GM10248 (cell line): Measurements from ENCODE around the gene ECHDC3.

Experiments
- CTCF ChIA-PET: fragments of 300-600 bp; sonication (Branson Sonifier 250); formaldehyde crosslinking; extraction: SDS; loops from one replicate; lab custom pipeline; 2021; ENCODE audit warnings: antibody characterized with exemption; lab: Yijun Ruan, JAX
- POLR2A ChIA-PET: fragments of 350-650 bp; sonication (Branson Sonifier 250); formaldehyde crosslinking; extraction: SDS; loops from one replicate; lab custom pipeline; 2020; ENCODE audit warnings: antibody characterized with exemption; lab: Yijun Ruan, JAX
- DNase-seq: peaks from one replicate; pipeline ENCODE4 v3.0.0; 2012; ENCODE audit errors: extremely low spot score
- TF ChIP-seq, protein P1 (sequence below): IDR thresholded peaks from 2 replicates; pipeline ENCODE4 v1.5.1; 2012; ENCODE audit warnings: mild to moderate bottlenecking, low read depth; ENCODE audit errors: extremely low read depth, missing control alignments, control extremely low read depth

Gene ECHDC3

GRCh38 chr10:11699550-11700097, 42.6 kb upstream of the ECHDC3 start:
- TF ChIP-seq, protein P1, sequence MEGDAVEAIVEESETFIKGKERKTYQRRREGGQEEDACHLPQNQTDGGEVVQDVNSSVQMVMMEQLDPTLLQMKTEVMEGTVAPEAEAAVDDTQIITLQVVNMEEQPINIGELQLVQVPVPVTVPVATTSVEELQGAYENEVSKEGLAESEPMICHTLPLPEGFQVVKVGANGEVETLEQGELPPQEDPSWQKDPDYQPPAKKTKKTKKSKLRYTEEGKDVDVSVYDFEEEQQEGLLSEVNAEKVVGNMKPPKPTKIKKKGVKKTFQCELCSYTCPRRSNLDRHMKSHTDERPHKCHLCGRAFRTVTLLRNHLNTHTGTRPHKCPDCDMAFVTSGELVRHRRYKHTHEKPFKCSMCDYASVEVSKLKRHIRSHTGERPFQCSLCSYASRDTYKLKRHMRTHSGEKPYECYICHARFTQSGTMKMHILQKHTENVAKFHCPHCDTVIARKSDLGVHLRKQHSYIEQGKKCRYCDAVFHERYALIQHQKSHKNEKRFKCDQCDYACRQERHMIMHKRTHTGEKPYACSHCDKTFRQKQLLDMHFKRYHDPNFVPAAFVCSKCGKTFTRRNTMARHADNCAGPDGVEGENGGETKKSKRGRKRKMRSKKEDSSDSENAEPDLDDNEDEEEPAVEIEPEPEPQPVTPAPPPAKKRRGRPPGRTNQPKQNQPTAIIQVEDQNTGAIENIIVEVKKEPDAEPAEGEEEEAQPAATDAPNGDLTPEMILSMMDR = no peak
- POLR2A ChIA-PET = no interaction called here
- CTCF ChIA-PET = interaction anchor here (1.3 to 1.4 kb wide), 2 partner anchors 11 to 45 kb away, joined by 3 read pairs; no protein-coding TSS in a partner anchor
- DNase-seq = no peak

- TF ChIP-seq, protein P1 = no peak
- CTCF ChIA-PET = no interaction called here
- DNase-seq = no peak
- POLR2A ChIA-PET = no interaction called here
Observed at GRCh38 chr10:11700539-11700938, 41.6 kb upstream of the ECHDC3 start.

DNA sequence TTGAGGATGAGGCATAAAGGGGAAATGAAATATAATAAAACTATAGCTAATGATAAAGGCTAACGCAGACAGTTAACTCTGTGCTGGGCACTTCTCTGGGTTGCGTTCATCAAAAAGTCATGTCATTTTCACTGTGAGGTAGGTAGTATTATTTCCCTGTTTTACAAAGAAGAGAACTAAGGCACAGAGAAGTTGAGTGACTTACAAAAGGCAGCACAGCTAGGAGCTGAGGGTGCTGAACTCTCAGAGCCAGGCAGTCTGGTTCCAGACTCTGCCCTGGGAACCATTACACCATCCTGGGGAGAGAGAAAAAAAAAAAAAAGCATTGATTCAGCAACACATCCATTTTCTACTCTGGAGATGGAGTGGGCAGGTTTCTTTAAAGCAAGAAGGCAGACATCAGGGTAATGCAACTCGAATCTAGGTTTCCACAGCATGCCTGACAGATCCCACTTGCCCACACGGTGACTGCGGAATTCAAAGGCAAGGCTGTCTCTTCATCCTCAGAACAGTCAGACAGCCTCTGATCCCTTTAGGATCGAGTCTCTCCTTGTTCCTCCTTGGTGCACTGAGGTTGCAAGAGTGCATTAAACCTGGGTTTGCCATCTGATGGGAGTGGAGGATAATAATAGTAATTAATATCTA, 40.6 kb upstream of the ECHDC3 start:
- CTCF ChIA-PET = interaction anchor here (1.4 kb wide), 1 partner anchor 24 kb away, joined by 3 read pairs; no protein-coding TSS in a partner anchor
- POLR2A ChIA-PET = no interaction called here
- no peak for DNase-seq
- TF ChIP-seq, protein P1 = no peak

DNA sequence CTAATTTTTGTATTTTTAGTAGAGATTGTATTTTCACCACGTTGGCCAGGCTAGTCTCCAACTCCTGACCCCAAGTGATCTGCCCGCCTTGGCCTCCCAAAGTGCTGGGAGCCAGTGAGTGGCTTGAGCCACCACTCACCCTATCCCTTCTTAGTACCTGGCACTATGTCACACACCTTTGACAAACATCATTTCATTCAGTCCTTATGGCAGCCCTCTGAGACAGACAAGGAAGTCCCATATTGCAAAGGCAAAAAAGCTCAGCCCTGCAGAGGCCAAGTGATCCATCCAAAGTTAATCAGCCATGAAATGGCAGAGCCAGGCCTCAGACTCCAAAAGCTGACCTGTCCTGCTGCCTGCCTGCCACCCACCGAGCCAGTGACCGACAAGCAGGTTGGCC, 39.9 kb upstream of the ECHDC3 start:
- ChIA-PET POLR2A (no interaction called here), CTCF (interaction anchor here (1.2 to 1.4 kb wide), 2 partner anchors 18 to 23 kb away, joined by 3 read pairs; no protein-coding TSS in a partner anchor)
- no peak for DNase-seq
- TF ChIP-seq, protein P1 = no peak

- POLR2A ChIA-PET = no interaction called here
- CTCF ChIA-PET = no interaction called here
- DNase-seq = no peak
- TF ChIP-seq, protein P1 = no peak
Observed at GRCh38 chr10:11704092-11704491, 38.1 kb upstream of the ECHDC3 start.

DNA sequence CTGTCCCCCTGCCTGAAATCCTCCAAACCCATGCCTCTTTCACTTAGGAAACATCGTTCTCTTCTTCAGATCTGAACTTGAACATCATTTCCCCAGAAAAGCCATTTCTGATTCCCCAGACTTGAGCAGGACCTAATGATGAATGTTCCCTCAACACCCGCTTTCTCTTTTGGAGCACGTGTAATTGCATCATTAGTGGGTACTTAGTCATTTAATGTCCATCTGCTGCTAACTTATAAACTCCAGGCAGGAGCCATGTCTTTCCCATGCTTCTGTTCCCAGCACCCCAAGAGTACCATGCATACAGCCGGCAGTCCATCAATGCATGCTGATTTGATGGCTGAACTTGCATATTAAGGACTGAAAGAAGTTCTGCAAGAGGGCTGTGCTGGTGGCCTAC, 36.5 kb upstream of the ECHDC3 start:
- no peak for DNase-seq
- POLR2A ChIA-PET = no interaction called here
- CTCF ChIA-PET = interaction anchor here (0.8 to 1.1 kb wide), 2 partner anchors 22 to 52 kb away, joined by 3 read pairs; no protein-coding TSS in a partner anchor
- TF ChIP-seq, protein P1 = no peak
